HG03342 (cell line): Measurements from ENCODE around the gene MGAT2.
"Not testable (repeated sequence)": the region's sequence is repeated elsewhere in the genome, so short reads cannot be mapped to it uniquely, and the experiment has no call there.

ENCODE experiments used
- ATAC-seq: cut with Tn5 transposase; IDR thresholded peaks from one replicate; pipeline ENCODE4 v1.9.1; 2021; ENCODE audit warnings: mild to moderate bottlenecking, moderate library complexity; ENCODE audit not compliant: unreplicated experiment

MGAT2 gene

DNA sequence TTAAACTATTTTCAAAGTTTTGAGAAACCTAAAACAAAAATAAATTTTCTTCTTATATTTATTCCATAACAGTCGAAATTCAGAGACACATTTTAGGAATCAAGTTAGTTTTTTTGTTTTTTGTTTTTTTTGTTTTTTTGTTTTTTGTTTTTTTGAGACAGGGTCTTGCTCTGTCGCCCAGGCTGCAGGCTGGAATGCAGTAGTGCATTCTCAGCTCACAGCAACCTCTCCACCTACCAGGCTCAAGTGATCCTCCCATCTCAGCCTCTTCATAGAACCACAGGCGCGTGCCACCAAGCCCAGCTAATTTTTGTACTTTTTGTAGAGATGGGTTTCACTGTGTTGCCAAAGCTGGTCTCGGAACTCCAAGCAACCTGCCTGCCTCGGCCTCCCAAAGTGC lies 32.9 kb downstream of the MGAT2 start:
- no peak for ATAC-seq

DNA sequence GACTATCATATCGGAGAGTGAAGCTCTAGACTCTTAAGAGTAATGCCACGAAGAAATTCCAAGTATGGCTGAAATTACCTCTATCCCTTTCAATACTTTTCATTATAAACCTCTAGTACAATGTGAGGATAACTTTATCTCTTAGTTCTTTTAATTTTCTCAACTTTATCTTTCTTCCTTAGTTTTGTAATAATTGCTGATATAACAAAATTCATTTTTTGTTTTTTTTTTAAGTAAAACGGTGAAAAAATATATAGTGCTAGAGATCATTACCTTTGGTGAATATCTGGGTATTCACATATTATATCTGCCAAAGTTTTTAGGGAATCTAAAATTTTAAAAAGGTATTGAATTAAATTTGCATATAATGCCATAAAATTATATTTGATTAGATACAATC lies 33.9 kb downstream of the MGAT2 start:
- ATAC-seq, result no peak

DNA sequence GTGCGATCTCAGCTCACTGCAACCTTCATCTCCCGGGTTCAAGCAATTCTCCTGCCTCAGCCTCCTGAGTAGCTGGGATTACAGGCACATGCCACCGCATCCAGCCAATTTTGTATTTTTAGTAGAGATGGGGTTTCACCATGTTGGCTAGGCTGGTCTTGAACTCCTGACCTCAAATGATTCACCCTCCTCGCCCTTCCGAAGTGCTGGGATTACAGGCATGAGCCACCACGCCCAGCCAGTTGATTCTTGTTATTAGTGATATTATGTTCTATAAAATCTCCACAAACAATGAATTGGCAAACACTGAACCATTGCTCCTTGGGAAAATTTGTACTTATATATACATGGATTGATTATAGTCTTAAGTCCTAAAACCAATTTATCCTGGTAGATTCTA lies 36.9 kb downstream of the MGAT2 start:
- ATAC-seq, result not testable (repeated sequence)

DNA sequence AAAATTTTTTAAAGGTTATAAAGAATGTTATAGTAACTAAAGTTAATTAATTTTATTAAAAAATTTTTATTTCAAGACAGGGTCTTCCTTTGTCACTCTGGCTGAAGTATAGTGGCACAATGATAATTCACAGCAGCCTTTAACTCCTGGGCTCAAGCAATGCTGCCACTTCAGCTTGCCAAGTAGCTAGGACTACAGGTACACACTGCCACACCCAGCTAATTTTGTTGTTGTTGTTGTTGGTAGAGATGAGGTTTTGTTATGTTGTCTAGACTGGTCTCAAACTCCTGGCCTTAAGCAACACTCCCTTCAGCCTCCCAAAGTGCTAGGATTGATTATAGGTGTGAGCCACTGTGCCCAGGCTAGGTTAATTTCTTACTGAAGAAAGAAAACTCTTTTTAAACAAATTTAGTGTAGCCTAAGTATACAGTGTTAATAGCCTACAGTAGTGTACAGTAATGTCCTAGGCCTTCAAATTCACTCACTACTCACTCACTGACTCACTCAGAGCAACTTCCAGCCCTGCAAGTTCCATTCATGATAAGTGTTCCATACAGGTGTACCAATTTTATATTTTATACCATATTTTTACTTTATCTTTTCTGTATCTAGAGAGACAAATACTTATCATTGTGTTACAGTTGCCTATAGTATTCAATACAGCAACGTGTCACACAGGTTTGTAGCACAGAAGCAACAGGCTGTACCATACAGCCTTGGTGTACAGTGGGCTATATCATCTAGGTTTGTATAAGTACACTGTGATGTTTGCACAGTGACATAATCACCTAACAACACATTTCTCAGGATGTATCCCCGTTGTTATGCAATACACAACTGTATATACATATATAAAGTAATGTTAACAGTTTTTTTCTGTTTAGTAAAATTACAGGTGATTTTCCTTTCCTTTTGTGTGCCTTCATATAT lies 39.2 kb downstream of the MGAT2 start:
- no peak for ATAC-seq

DNA sequence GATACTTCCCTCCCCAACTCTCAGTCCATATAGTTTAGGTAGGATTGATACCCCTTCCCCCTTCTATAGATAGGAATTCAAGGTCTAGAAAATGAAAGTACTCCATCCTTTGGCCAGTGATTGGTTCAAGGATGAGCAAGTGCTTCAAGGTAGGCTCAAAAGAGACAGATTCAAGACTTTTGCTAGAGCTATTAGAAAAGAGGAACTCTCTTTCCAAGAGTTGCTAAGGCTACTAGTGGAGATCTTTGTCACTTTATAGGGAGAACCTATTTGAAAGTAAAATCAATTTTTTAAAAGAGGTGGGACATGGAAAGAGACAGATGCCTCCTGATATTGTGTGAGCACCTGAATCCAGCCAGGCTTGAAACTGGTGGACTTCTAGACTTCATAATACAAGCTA lies 49.9 kb downstream of the MGAT2 start:
- no peak for ATAC-seq
